ENCODE measurements around the gene NUDT10. TPM values are rescaled to one million over a fixed set of nuclear protein-coding genes. Genes with fewer than 3 reads are reported as not detected.

NUDT10 gene
- total and polyA plus RNA-seq, 9 of the 15 experiments (the other 6 are each of a cell fraction or from before 2014, with no cell fraction given), result not detected

Other genes starting within 250 kb of the NUDT10 start
- 0.12 TPM in 1 of 2 replicates, not detected in the other for gene NUDT11, start 163.8 kb downstream of the NUDT10 start, total RNA-seq (2014; rRNA removed)
- 0.13 and 0.15 TPM in 2 replicates for gene NUDT11, start 163.8 kb downstream of the NUDT10 start, total RNA-seq (2014; rRNA removed; fragmentation: Illumina TruSeq; extraction: Trizol)
- 0.04 TPM in 1 of 2 replicates, not detected in the other for gene NUDT11, start 163.8 kb downstream of the NUDT10 start, total RNA-seq (2015; rRNA removed; fragmentation: Illumina TruSeq; extraction: Trizol)
- 0.09 and 0.11 TPM in 2 replicates for gene NUDT11, start 163.8 kb downstream of the NUDT10 start, total RNA-seq (2021)
- 0.04 TPM in 1 of 2 replicates, not detected in the other for gene NUDT11, start 163.8 kb downstream of the NUDT10 start, polyA plus RNA-seq (2011; rRNA removed)
- 0.19 and 0.21 TPM in 2 replicates for gene NUDT11, start 163.8 kb downstream of the NUDT10 start, polyA plus RNA-seq (2014; fragmentation: Illumina TruSeq; extraction: Trizol)
- under 1 TPM in 1 of 2 experiments, not detected in 1; 0.01 TPM for gene NUDT11, start 163.8 kb downstream of the NUDT10 start, polyA plus RNA-seq (2014; fragmentation: Nextera tagmentation; extraction: Ambion mirVana)
- gene NUDT11, start 163.8 kb downstream of the NUDT10 start, polyA plus RNA-seq (2014; rRNA removed), result 0.16 TPM in 1 of 2 replicates, not detected in the other

Measured in K562 (cell line).